Liver (tissue), 9 donors: ENCODE measurements around the gene LDLRAD4. TPM values are rescaled to one million over a fixed set of nuclear protein-coding genes. Genes with fewer than 3 reads are reported as not detected.

Experiments used
- DNase-seq: peaks from one replicate; pipeline ENCODE4 v3.0.0-alpha.2; 2017; ENCODE audit warnings: low spot score
- H3K27ac ChIP-seq, 2 donors: one replicate each; pipeline ENCODE4 v1.7.0; 2013; ENCODE audit warnings: inconsistent platforms in 2 of 2, low read length in 2 of 2, control low read depth in 1 of 2, low read depth in 1 of 2, mild to moderate bottlenecking in 1 of 2
- H3K27me3 ChIP-seq, 4 donors: one replicate each; pipeline versions ENCODE4 v1.6.1 to v1.7.0; 2013; ENCODE audit warnings: low read length in 3 of 4, inconsistent platforms in 1 of 4, mild to moderate bottlenecking in 1 of 4, moderate library complexity in 1 of 4; ENCODE audit not compliant: control insufficient read depth in 4 of 4, insufficient read depth in 4 of 4
- H3K36me3 ChIP-seq, 4 donors: one replicate each; pipeline versions ENCODE4 v1.6.1 to v1.7.0; 2013; ENCODE audit warnings: low read length in 3 of 4, mild to moderate bottlenecking in 3 of 4, low read depth in 1 of 4, moderate library complexity in 1 of 4; ENCODE audit not compliant: control insufficient read depth in 4 of 4, insufficient read depth in 3 of 4
- H3K4me1 ChIP-seq, 4 donors: one replicate each; pipeline versions ENCODE4 v1.6.1 to v1.7.0; 2013; ENCODE audit warnings: low read length in 3 of 4, mild to moderate bottlenecking in 3 of 4, moderate library complexity in 1 of 4; ENCODE audit not compliant: control insufficient read depth in 4 of 4, insufficient read depth in 4 of 4
- H3K4me3 ChIP-seq, 3 donors: one replicate each; pipeline versions ENCODE4 v1.6.1 to v1.7.0; 2013; ENCODE audit warnings: low read length in 3 of 3, control low read depth in 1 of 3, low read depth in 1 of 3, mild to moderate bottlenecking in 1 of 3
- H3K9ac ChIP-seq, 2 donors: one replicate each; pipeline ENCODE4 v1.7.0; 2013; ENCODE audit warnings: low read length in 2 of 2, mild to moderate bottlenecking in 2 of 2, moderate library complexity in 2 of 2, control low read depth in 1 of 2, low read depth in 1 of 2
- H3K9me3 ChIP-seq, 4 donors: one replicate each; pipeline versions ENCODE4 v1.6.1 to v1.7.0; 2013; ENCODE audit warnings: low read length in 3 of 4; ENCODE audit not compliant: control insufficient read depth in 4 of 4
- CTCF ChIP-seq: fragments of 150-350 bp; IDR thresholded peaks from 2 replicates; pipeline ENCODE4 v1.5.1; 2017; ENCODE audit warnings: improper control_type of control experiment, low read depth, low read length; ENCODE audit not compliant: missing input control
- GABPA ChIP-seq, 2 donors: IDR thresholded peaks in 1 of 2; conservative IDR thresholded peaks in 1 of 2; 2 replicates each; pipeline ENCODE4 v1.6.1; 2016; ENCODE audit warnings: antibody characterized with exemption in 2 of 2, mild to moderate bottlenecking in 1 of 2, moderate library complexity in 1 of 2
- HNF4A ChIP-seq, 2 donors: conservative IDR thresholded peaks; 2 replicates each; pipeline ENCODE4 v1.6.1; 2016; ENCODE audit warnings: antibody characterized with exemption in 2 of 2, mild to moderate bottlenecking in 2 of 2
- HNF4G ChIP-seq: IDR thresholded peaks from 2 replicates; pipeline ENCODE4 v1.6.1; 2016; ENCODE audit warnings: antibody characterized with exemption
- JUND ChIP-seq, 2 donors: IDR thresholded peaks; 2 replicates each; pipeline ENCODE4 v1.6.1; 2016; ENCODE audit warnings: antibody characterized with exemption in 2 of 2
- MAX ChIP-seq: IDR thresholded peaks from 2 replicates; pipeline ENCODE4 v1.6.1; 2016; ENCODE audit warnings: antibody characterized with exemption
- NR2F2 ChIP-seq: IDR thresholded peaks from 2 replicates; pipeline ENCODE4 v1.6.1; 2016; ENCODE audit warnings: antibody characterized with exemption
- RAD21 ChIP-seq, 2 donors: IDR thresholded peaks; 2 replicates each; pipeline ENCODE4 v1.6.1; 2016; ENCODE audit warnings: antibody characterized with exemption in 2 of 2, mild to moderate bottlenecking in 2 of 2
- REST ChIP-seq: IDR thresholded peaks from 2 replicates; pipeline ENCODE4 v1.6.1; 2016; ENCODE audit warnings: antibody characterized with exemption, mild to moderate bottlenecking
- SP1 ChIP-seq: IDR thresholded peaks from 2 replicates; pipeline ENCODE4 v1.6.1; 2018; ENCODE audit warnings: antibody characterized with exemption, mild to moderate bottlenecking
- ZBTB33 ChIP-seq: IDR thresholded peaks from 2 replicates; pipeline ENCODE4 v1.6.1; 2016; ENCODE audit warnings: antibody characterized with exemption
- WGBS: extraction: QIAGEN DNeasy Blood & Tissue Kit; methylation state at CpG from one replicate; pipeline ENCODE4 v1.1.7; 2013; 5-methylcytosine and 5-hydroxymethylcytosine counted together
- polyA plus RNA-seq, 2 donors: library from polyadenylated mRNA; stranded (reverse) in 1 of 2; unstranded in 1 of 2; fragments of 200-250 nt in 1 of 2; fragments of >200 nt in 1 of 2; fragmentation: Nextera tagmentation in 1 of 2; extraction: Ambion mirVana in 1 of 2; gene quantifications; one replicate each; pipeline versions ENCODE4 v1.2.1 to v1.2.3, GENCODE V29; 2013 to 2015
- total RNA-seq, 2 donors: library from RNA; depleted of rRNA; stranded (reverse); fragments of >200 nt; gene quantifications; one replicate each; pipeline ENCODE4 v1.2.3, GENCODE V29; 2014
- TF ChIP-seq, protein P1 (sequence below): IDR thresholded peaks from 2 replicates; pipeline ENCODE4 v1.6.1; 2016; ENCODE audit warnings: antibody characterized with exemption
- donor health status: healthy.
- donor health status: healthy.
- donor health status: healthy.
- donor health status: healthy.
- donor health status: healthy.

LDLRAD4 gene
- total and polyA plus RNA-seq, 4 donors, result 4.8 to 41.7 (median 12.7) TPM

DNA sequence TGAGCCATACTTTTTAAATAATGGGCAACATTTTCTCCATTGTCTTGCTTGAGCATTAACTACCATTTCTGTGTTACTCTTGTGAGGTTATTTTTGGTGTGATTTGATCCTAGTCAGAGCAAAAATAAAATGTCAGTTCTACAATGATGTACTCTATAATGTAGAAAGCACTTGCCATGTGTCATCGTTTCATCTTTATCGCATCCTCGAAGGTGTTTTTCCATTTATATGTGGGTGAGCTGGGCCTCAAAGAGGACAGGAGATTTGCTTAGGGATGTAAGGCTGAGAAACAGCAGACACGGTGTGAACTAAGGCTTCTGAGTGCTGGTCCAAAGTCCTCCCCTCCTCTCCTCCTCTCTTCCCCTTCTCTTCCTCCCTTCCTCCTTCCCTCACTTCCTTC is 308.0 kb downstream of the LDLRAD4 start:
- no peak for DNase-seq
- Histone ChIP-seq H3K4me3 (no peak overlapping the region), H3K27me3 (no peaks in the 10 kb centered on the region), H3K9me3 (no peaks in the 10 kb centered on the region), H3K4me1 (peaks cover 0 to 5% (median 2%) of the 10 kb centered on the region in 4 donors), H3K36me3 (no peaks in the 10 kb centered on the region), H3K27ac (no peak overlapping the region), H3K9ac (no peak overlapping the region)
- 90% methylated on average over 4 of the region's 4 CpGs for WGBS
- TF ChIP-seq HNF4G (no peak), HNF4A (conservative IDR thresholded peaks at IDR 0.05) (no peak), CTCF (no peak), JUND (IDR thresholded peaks at IDR 0.05) (no peak)
- TF ChIP-seq, protein P1, sequence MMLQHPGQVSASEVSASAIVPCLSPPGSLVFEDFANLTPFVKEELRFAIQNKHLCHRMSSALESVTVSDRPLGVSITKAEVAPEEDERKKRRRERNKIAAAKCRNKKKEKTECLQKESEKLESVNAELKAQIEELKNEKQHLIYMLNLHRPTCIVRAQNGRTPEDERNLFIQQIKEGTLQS, result no peak

- H3K4me3 ChIP-seq, result no peak overlapping the region
- H3K27me3 ChIP-seq, result no peaks in the 10 kb centered on the region
- 97% methylated on average over 10 of the region's 10 CpGs for whole genome bisulfite sequencing
- DNase-seq, result no peak
- no peak overlapping the region for H3K27ac ChIP-seq
- TF ChIP-seq GABPA (IDR thresholded peaks at IDR 0.05 in 1 of 2, conservative IDR thresholded peaks at IDR 0.05 in 1 of 2) (no peak), CTCF (no peak), MAX (no peak), REST (no peak), SP1 (no peak), ZBTB33 (no peak), NR2F2 (no peak), HNF4A (conservative IDR thresholded peaks at IDR 0.05) (no peak), RAD21 (IDR thresholded peaks at IDR 0.05) (no peak)
- TF ChIP-seq, protein P1, result no peak
- no peak overlapping the region for H3K9ac ChIP-seq
- H3K4me1 ChIP-seq, result peaks cover 0 to 10% (median 2%) of the 10 kb centered on the region in 4 donors
- H3K9me3 ChIP-seq, result no peaks in the 10 kb centered on the region
- no peaks in the 10 kb centered on the region for H3K36me3 ChIP-seq
Measured at GRCh38 chr18:13527256-13527655, 308.7 kb downstream of the LDLRAD4 start.
